ENCODE measurements around the gene DNAJC4.

GRCh38 chr11:64275841-64276240 is 45.5 kb downstream of the DNAJC4 start:
- TF ChIP-seq POLR2AphosphoS5 (IDR thresholded peaks at IDR 0.05; ENCODE audit: borderline replicate concordance, low read depth, low read length) (no peak), EZH2 (IDR thresholded peaks at IDR 0.05) (no peak), FOXP2 (optimal IDR thresholded peaks at IDR 0.05; ENCODE audit: control extremely low read depth, extremely low read length, insufficient read depth) (no peak)
